DMS114 treated with DMSO at 0.1 percent for 48 hours (cell line): ENCODE results near the gene ENPP6.

Experiments used
- DNase-seq: peaks from one replicate; lab custom pipeline; 2025; ENCODE audit not compliant: unreplicated experiment; lab: John Stamatoyannopoulos, UW

The ENPP6 gene

GRCh38 chr4:184192933-184193332, 24.7 kb downstream of the ENPP6 start:
- DNase-seq, result no peak

- no peak for DNase-seq
These were observed 26.4 kb downstream of the ENPP6 start for GRCh38 chr4:184191267-184191666.

- no peak for DNase-seq
These were observed 27.0 kb downstream of the ENPP6 start for GRCh38 chr4:184190711-184191110.

- DNase-seq, result no peak
These were observed 27.7 kb downstream of the ENPP6 start for GRCh38 chr4:184189966-184190365.

- no peak for DNase-seq
These were observed 29.0 kb downstream of the ENPP6 start for GRCh38 chr4:184188443-184189400.

- DNase-seq, result no peak
These were observed 40.4 kb downstream of the ENPP6 start for GRCh38 chr4:184177271-184177670.

- no peak for DNase-seq
These were observed 42.8 kb downstream of the ENPP6 start for GRCh38 chr4:184174571-184175488.

- DNase-seq, result no peak
These were observed 46.7 kb downstream of the ENPP6 start for GRCh38 chr4:184171011-184171410.

- no peak for DNase-seq
These were observed 48.3 kb downstream of the ENPP6 start for GRCh38 chr4:184169225-184169867.

- peak; percentile 37 for DNase-seq
These were observed 49.2 kb downstream of the ENPP6 start for GRCh38 chr4:184168406-184169019.

- no peak for DNase-seq
These were observed 50.1 kb downstream of the ENPP6 start for GRCh38 chr4:184167576-184167975.

- DNase-seq, result no peak
These were observed 50.9 kb downstream of the ENPP6 start for GRCh38 chr4:184166736-184167135.

- DNase-seq, result no peak
These were observed 52.4 kb downstream of the ENPP6 start for GRCh38 chr4:184165291-184165690.

- peak; percentile 12 for DNase-seq
These were observed 53.9 kb downstream of the ENPP6 start for GRCh38 chr4:184163813-184164212.

GRCh38 chr4:184162596-184162995, 55.1 kb downstream of the ENPP6 start:
- no peak for DNase-seq

GRCh38 chr4:184157322-184157721, 60.4 kb downstream of the ENPP6 start:
- DNase-seq, result no peak

GRCh38 chr4:184156163-184156920, 61.3 kb downstream of the ENPP6 start:
- DNase-seq, result no peak

- DNase-seq, result no peak
These were observed 63.5 kb downstream of the ENPP6 start for GRCh38 chr4:184154199-184154598.

- no peak for DNase-seq
These were observed 63.9 kb downstream of the ENPP6 start for GRCh38 chr4:184153781-184154180.

GRCh38 chr4:184151988-184152485, 65.6 kb downstream of the ENPP6 start:
- DNase-seq, result no peak
